ENCODE results near the gene INPP5J.

DNA sequence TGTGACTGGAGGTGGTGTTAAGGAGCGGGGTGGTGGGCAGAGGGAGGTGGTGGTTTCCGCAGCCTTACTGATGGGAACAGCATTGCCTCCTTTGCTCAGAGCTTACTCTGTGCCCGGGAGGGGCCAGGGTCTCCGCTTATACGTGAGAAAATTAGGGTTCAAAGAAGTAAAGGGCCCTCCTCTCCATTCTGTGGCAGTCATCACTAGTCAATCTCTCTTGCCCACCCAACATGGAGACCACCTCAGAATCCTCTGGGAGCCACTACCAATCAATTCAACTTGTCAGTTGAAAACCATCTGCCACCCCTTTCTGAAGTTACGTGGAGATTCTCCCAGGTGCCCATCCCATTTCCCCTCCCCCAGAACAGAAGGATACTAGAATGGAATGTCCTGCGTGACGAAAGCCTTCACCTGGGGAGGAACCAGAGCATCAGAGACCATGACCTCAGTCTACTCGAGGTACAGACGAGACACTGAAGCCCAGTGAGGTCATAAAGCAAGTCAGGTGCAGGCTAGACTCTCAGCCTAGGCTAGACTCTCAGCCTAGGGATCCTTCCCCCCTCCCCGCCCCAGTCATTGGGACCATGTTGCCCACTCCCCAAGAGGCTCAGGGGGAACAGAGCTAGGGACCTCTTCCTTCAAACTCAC lies 17.4 kb upstream of the INPP5J start:
- TF ChIP-seq, protein P1, sequence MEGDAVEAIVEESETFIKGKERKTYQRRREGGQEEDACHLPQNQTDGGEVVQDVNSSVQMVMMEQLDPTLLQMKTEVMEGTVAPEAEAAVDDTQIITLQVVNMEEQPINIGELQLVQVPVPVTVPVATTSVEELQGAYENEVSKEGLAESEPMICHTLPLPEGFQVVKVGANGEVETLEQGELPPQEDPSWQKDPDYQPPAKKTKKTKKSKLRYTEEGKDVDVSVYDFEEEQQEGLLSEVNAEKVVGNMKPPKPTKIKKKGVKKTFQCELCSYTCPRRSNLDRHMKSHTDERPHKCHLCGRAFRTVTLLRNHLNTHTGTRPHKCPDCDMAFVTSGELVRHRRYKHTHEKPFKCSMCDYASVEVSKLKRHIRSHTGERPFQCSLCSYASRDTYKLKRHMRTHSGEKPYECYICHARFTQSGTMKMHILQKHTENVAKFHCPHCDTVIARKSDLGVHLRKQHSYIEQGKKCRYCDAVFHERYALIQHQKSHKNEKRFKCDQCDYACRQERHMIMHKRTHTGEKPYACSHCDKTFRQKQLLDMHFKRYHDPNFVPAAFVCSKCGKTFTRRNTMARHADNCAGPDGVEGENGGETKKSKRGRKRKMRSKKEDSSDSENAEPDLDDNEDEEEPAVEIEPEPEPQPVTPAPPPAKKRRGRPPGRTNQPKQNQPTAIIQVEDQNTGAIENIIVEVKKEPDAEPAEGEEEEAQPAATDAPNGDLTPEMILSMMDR (optimal IDR thresholded peaks at IDR 0.05 in 1 of 3, IDR thresholded peaks at IDR 0.05 in 1 of 3, conservative IDR thresholded peaks at IDR 0.05 in 1 of 3; ENCODE audit: extremely low read depth in 1 of 3, insufficient read depth in 2 of 3, low read length in 3 of 3) = no peak
- TF ChIP-seq EZH2 (IDR thresholded peaks at IDR 0.05; ENCODE audit: low read length) = no peak

All from keratinocyte (primary cell).